HG03159 (cell line): Measurements from ENCODE around the gene VAV3.

Experiments
- ATAC-seq: cut with Tn5 transposase; IDR thresholded peaks from one replicate; pipeline ENCODE4 v1.9.1; 2021; ENCODE audit warnings: mild to moderate bottlenecking, moderate library complexity; ENCODE audit not compliant: unreplicated experiment

The VAV3 gene

DNA sequence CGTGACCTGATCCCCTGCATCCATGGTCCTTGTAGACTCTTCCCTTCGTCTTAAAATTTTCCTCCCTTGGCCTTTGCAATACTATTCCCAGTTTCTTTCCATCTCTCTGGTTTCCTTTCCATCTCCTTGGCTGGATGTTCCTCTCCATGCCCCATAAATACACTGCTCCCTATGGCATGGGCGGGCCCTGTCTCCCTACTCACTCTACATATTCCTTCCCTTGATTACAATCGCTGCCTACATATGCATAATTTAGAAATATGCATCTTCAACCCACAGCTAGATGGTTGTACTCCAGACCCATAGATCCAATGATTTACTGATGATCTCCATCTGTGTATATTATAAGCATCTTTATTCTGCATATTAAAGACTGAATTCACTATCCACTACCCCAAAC is 419.1 kb downstream of the VAV3 start:
- ATAC-seq: no peak

DNA sequence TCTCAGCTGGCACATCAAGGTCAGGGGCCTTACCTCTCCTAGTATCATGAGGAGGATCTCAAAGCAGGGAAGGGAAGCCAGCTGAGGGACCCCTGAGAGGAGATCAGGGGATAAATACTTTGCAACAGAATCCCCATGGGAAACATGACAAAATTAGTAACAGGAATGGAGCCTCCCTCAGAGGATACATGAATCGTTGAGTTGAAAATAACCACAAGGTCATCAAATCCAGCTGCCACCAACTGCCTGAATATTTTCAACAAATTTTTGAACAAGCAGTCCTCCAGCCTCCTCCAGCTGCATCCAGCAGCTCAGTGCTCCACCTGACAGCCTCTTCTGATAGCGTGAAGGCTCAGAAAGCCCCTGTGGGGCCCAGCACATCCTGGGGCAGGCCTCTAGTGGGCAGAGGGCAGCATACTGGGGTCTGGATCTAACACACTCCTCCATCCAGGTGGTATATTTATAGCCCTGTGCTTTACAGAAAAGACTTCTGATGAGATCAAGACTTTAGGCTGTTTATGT is 419.9 kb downstream of the VAV3 start:
- ATAC-seq: no peak

GRCh38 chr1:107544285-107544684 is 420.7 kb downstream of the VAV3 start:
- ATAC-seq: no peak

DNA sequence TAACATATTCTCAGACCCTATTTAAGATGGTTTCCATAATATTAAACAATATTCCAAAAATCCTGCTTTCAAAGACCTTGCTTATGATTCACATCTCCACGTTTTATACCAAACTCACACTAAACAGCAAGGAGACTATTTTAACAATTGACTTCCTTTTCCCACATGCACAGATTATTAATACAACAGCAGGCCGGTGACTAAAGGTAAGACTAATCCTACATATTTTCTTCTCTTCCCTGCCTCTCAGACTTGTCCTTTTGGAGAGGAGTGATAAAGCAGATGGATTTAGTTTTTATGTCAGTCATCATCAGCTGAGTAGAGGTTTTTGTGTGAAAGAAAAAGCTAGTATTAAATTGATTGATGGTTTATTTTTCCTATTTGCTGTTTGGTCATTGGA is 423.6 kb downstream of the VAV3 start:
- no peak for ATAC-seq

DNA sequence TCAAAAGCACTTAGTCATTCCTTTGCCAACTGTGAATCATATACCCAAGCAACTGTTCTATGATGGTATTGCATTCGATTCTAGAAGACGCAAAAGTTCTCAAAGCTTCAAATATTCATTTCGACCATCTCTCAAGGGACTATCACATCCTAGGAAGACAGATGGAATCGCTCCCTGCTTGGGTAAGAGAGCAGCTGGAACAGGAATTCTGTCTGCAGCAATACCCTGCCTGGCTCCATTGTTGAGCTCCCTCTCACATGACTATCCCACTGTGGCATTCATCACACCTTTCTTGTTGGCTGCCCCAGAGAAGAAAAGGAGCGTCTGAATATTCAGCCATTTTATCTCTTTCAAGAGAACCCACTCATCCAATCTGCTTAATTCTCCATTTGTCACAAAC is 426.5 kb downstream of the VAV3 start:
- no peak for ATAC-seq

DNA sequence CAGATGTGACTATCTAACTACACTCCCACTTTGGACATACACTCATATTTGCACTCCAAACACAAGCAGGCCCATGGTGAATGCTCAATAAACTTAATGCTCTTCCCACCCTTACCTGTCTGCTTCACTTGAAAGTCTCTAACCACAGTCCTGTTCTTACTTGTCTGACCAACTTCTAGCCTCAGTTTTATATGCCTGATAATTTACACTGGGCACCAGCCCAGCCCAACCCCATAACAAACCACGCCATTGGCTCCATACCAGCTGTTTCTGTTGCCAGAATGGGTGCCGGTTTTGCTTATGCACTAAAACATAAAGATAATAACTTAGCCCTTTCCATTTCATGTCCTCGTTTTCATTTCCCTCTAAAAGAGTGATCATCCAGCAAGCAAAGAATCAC is 428.7 kb downstream of the VAV3 start:
- no peak for ATAC-seq

GRCh38 chr1:107535091-107535490 is 429.9 kb downstream of the VAV3 start:
- peak; percentile 72 for ATAC-seq

DNA sequence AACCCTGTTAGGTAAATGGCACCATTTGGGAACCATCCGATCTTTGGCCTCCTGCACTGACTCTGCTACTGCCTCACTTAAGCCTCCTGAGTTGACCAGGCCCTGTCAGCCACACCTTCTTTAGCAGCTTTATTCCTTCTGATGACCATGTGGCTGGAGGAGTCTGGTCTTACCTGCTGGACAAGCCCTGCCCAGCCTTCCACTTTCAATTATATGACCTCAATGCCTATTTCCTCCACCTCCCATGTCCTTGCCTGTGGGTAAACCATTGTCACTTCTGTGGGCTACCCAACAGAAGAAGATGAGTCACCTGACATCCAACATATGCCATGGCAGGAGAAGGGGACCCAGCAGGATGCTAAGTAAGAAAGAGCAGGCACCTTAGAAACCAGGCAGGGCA is 430.3 kb downstream of the VAV3 start:
- no peak for ATAC-seq

GRCh38 chr1:107533436-107533835 is 431.5 kb downstream of the VAV3 start:
- no peak for ATAC-seq

DNA sequence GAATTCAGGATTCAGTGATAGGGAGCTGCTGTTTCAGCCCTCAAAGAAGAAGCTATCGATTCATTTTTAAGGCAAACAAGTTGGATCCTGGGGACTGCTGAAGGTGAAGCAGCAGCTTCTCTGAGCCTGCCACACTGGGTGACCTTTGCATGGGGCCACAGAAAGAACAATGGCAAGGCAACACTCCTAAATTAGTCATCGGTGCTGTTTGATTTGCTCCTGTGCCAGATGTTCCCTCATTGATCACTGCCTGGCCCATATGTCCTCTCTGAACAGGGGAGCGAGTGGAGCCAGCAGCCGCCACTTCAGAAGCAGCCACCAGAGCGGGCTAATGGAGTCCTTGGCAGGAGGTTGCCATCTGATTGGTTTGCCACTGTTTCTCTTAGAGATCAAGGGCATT is 432.7 kb downstream of the VAV3 start:
- ATAC-seq: no peak

- ATAC-seq: no peak
These were observed 433.7 kb downstream of the VAV3 start for GRCh38 chr1:107531065-107531908.

GRCh38 chr1:107530543-107530942 is 434.4 kb downstream of the VAV3 start:
- ATAC-seq: no peak

DNA sequence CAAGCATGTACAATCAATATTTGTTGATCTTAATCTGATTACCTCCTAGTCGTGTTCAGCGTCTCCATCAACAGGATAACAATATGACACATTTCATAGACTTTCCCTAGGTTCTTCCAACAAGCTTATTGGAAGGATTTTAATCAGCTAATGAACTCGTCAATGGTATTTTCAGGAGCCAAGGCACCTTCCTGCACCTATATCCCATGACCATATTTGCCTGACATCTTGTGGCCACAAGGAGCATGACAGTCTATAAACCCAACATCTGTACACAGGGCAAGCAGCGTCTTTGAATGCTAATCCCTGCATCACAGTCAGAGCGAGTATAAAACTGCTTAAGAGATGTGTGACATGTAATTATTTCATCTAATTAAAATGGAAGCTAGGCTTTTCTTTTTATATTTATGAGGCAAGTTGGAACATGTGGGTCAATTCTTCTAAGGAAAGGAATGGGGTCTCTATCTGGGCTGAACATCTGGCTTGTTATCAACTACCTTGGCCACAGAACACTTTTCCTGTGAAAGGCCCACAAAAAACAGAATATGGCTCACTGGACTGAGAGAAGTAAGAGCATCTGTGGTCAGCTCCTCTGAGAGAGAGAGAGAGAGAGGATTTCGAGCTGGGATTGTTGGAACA is 435.4 kb downstream of the VAV3 start:
- ATAC-seq: peak; percentile 96

DNA sequence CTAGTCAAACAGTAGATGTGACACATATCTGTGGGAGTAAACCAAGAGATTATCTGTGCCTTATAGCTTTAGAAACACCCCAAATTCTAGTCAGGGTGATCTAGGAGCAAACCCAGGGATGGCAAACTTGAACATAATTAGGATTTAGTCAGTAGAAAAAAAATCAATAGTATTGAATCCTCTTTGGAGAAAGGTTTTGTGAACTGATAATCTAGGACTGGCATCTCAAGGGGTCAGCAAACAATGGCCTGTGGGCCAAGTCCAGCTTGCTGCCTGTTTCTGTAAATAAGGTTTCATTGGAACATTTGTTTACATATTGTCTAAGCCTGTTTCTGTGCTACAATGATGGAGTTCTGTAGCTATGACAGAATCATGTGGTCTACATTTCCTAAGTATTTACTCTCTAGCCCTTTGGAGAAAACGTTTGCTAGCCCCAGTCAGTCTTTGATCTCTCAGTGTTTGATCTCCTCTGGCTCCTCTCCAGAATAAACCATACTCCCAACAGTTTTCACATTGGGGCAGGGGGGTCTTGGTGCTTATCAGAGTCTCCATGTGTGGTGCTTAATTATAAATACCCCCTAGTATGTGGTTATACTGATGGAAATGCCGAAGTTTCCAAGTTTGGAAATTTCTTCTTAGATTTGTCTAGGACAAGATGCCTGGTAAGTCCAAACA is 438.3 kb downstream of the VAV3 start:
- no peak for ATAC-seq

- no peak for ATAC-seq
These were observed 439.0 kb downstream of the VAV3 start for GRCh38 chr1:107525961-107526360.

DNA sequence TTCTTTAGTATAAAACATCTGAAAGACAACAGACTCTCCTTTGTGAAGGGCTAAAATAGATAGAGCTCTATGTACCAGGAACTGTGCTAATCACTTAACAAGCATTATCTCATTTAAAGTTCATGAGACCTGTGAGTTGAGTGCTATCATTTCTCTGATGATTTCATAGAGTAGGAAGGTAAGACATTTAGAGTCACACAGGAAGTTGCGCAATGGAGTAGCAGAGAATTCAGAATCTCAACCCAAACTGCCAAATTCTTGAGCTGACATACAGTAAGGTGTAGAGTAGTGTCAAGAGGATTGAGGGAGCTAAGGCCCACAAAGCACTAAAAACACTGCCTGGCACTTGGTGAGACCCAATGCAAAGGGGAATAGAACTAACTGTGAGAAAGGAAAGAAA is 439.8 kb downstream of the VAV3 start:
- ATAC-seq: no peak

DNA sequence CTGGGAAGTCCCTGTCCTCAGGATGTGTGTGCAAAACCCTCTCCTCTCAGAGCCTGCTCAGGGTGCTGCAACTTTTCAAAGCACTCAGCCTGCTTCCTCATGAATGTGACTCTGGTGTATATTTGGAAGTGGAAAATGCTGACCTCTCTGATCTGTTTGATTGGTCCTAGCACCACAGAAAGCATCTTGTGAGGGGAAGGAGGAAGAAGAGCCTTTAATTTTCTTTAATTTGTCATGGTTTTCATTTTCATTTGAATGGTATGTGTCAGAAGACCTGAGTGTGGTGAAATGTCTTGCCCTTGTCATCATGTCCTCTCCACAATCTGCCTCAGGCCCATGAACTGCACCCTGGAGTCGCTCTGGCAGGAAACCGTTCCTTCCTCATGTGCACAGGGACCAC is 440.7 kb downstream of the VAV3 start:
- ATAC-seq: no peak

GRCh38 chr1:107523736-107524135 is 441.2 kb downstream of the VAV3 start:
- ATAC-seq: no peak

- ATAC-seq: no peak
These were observed 441.9 kb downstream of the VAV3 start for GRCh38 chr1:107523061-107523460.
